ENCODE results near the gene NTRK2.

GRCh38 chr9:84681516-84682285 is 12.2 kb downstream of the NTRK2 start:
- TF ChIP-seq CTCF (IDR thresholded peaks at IDR 0.05; ENCODE audit: low read depth, low read length, missing input control) (no peak), EGR1 (IDR thresholded peaks at IDR 0.05; ENCODE audit: low read depth in 2 of 2) (no peak), RXRA (IDR thresholded peaks at IDR 0.05) (no peak), MAX (IDR thresholded peaks at IDR 0.05) (no peak), TAF1 (conservative IDR thresholded peaks at IDR 0.05) (no peak), RAD21 (IDR thresholded peaks at IDR 0.05) (no peak), ATF3 (IDR thresholded peaks at IDR 0.05) (no peak)
